PC-3 (cell line): ENCODE measurements around the gene IFNW1. TPM values are rescaled to one million over a fixed set of nuclear protein-coding genes. Genes with fewer than 3 reads are reported as not detected.

Experiments
- ATAC-seq: fragments of 200-7000 bp; cut with Tn5 transposase; 2 replicates; pipeline ENCODE4 v1.9.1; 2020; ENCODE audit warnings: mild to moderate bottlenecking, moderate library complexity
- BruUV-seq: library from RNA; stranded (reverse); fragments of 400-500 nt; replicated peaks from 2 replicates; lab custom pipeline; 2021; lab: Mats Ljungman, UMichigan
- CTCF ChIA-PET: fragments of 300-600 bp; sonication (Branson Sonifier 250); formaldehyde crosslinking; loops from one replicate; lab custom pipeline; 2022; ENCODE audit warnings: antibody characterized with exemption; lab: Charles Lee
- POLR2A ChIA-PET: fragments of 300-600 bp; sonication (Branson Sonifier 250); formaldehyde crosslinking; loops from one replicate; lab custom pipeline; 2022; ENCODE audit warnings: antibody characterized with exemption; ENCODE audit not compliant: unreplicated experiment; lab: Charles Lee
- DNase-seq: peaks from one replicate; pipeline ENCODE4 v3.0.0-alpha.2; 2015
- H2AFZ ChIP-seq: fragments of 300-600 bp; sonication (generic); 2 replicates; pipeline ENCODE4 v1.6.0; 2016; ENCODE audit warnings: antibody characterized with exemption, low read length
- H3F3A ChIP-seq: fragments of 300-600 bp; sonication (generic); one replicate; pipeline ENCODE4 v1.6.0; 2017; ENCODE audit warnings: antibody characterized with exemption, low read length, control low read depth, mild to moderate bottlenecking; ENCODE audit not compliant: unreplicated experiment
- H3K27ac ChIP-seq: fragments of 300-600 bp; sonication (generic); 2 replicates; pipeline ENCODE4 v1.5.1; 2016; ENCODE audit warnings: mild to moderate bottlenecking, low read length
- H3K27me3 ChIP-seq: fragments of 300-600 bp; sonication (generic); 2 replicates; pipeline ENCODE4 v1.6.1; 2016; ENCODE audit warnings: low read length, mixed read lengths
- H3K36me3 ChIP-seq: fragments of 300-600 bp; sonication (generic); 2 replicates; pipeline ENCODE4 v1.6.1; 2016; ENCODE audit warnings: low read depth, mixed run types, low read length, mixed read lengths
- H3K4me1 ChIP-seq: fragments of 300-600 bp; sonication (generic); 2 replicates; pipeline ENCODE4 v1.5.1; 2016; ENCODE audit warnings: low read length; ENCODE audit not compliant: insufficient read depth
- H3K4me2 ChIP-seq: fragments of 300-600 bp; sonication (generic); 2 replicates; pipeline ENCODE4 v1.6.0; 2016; ENCODE audit warnings: low read length
- H3K4me3 ChIP-seq: fragments of 300-600 bp; sonication (generic); 2 replicates; pipeline ENCODE4 v1.5.1; 2016; ENCODE audit warnings: mild to moderate bottlenecking, low read length, mixed read lengths
- H3K79me2 ChIP-seq: fragments of 300-600 bp; sonication (generic); 2 replicates; pipeline ENCODE4 v1.6.1; 2017; ENCODE audit warnings: low read length, mixed read lengths
- H3K9ac ChIP-seq: fragments of 300-600 bp; sonication (generic); 2 replicates; pipeline ENCODE4 v1.6.0; 2016; ENCODE audit warnings: mild to moderate bottlenecking, low read length
- H3K9me2 ChIP-seq: fragments of 300-600 bp; sonication (generic); replicated peaks from 2 replicates; pipeline ENCODE4 v1.6.1; 2016; ENCODE audit warnings: mixed run types, low read length, mixed read lengths
- H3K9me3 ChIP-seq: fragments of 300-600 bp; sonication (generic); 2 replicates; pipeline ENCODE4 v1.6.1; 2016; ENCODE audit warnings: low read length, mixed read lengths
- H4K20me1 ChIP-seq: fragments of 300-600 bp; sonication (generic); 2 replicates; pipeline ENCODE4 v1.6.1; 2016; ENCODE audit warnings: low read length, mixed read lengths
- CTCF ChIP-seq: fragments of 300-600 bp; sonication (generic); conservative IDR thresholded peaks from 2 replicates; pipeline ENCODE4 v1.5.1; 2017; ENCODE audit warnings: antibody characterized with exemption, low read depth, mild to moderate bottlenecking, low read length
- EZH2 ChIP-seq: fragments of 300-600 bp; sonication (generic); IDR thresholded peaks from one replicate; pipeline ENCODE4 v1.6.1; 2017; ENCODE audit warnings: antibody characterized with exemption, mild to moderate bottlenecking, low read length; ENCODE audit not compliant: unreplicated experiment
- EZH2phosphoT487 ChIP-seq: fragments of 300-600 bp; sonication (generic); IDR thresholded peaks from 2 replicates; pipeline ENCODE4 v1.6.1; 2018; ENCODE audit warnings: mild to moderate bottlenecking, antibody characterized with exemption, low read length, borderline replicate concordance
- intact Hi-C: fragments of 100-400 bp; cut with micrococcal nuclease; formaldehyde crosslinking; loops from 2 replicates; pipeline ENCODE4 v1.9.0; 2023
- total RNA-seq: library from RNA; depleted of rRNA; stranded (reverse); fragments of >200 nt; gene quantifications from 2 replicates; pipeline ENCODE4 v1.2.3, GENCODE V29; 2014

IFNW1 gene
- total RNA-seq, 1 experiment from 2014 or later: not detected

- no peak for DNase-seq
- H3K36me3 ChIP-seq: no peaks in the 10 kb centered on the region
- H3K79me2 ChIP-seq: no peaks in the 10 kb centered on the region
- TF ChIP-seq EZH2: no peak
- no peak for TF ChIP-seq CTCF
- TF ChIP-seq EZH2phosphoT487: no peak
- H4K20me1 ChIP-seq: no peaks in the 10 kb centered on the region
- H3K4me2 ChIP-seq: no peak overlapping the region
- ChIA-PET POLR2A (no interaction called here), CTCF (no interaction called here)
- intact Hi-C loops: no loop called here
- no peaks in the 10 kb centered on the region for H3F3A ChIP-seq
- no peaks in the 10 kb centered on the region for H3K9me3 ChIP-seq
- no peak for ATAC-seq
- peaks cover 4% of the 10 kb centered on the region; the same call in 1 of the 2 replicates for H3K27me3 ChIP-seq
- no peaks in the 10 kb centered on the region for H3K4me1 ChIP-seq
- H3K9me2 ChIP-seq: no peaks in the 10 kb centered on the region
- H3K4me3 ChIP-seq: no peak overlapping the region
- H2AFZ ChIP-seq: no peak overlapping the region
- BruUV-seq: no TSS peak
- H3K9ac ChIP-seq: no peak overlapping the region
- H3K27ac ChIP-seq: no peak overlapping the region
These were observed 23.9 kb upstream of the IFNW1 start for GRCh38 chr9:21165516-21165915.

DNA sequence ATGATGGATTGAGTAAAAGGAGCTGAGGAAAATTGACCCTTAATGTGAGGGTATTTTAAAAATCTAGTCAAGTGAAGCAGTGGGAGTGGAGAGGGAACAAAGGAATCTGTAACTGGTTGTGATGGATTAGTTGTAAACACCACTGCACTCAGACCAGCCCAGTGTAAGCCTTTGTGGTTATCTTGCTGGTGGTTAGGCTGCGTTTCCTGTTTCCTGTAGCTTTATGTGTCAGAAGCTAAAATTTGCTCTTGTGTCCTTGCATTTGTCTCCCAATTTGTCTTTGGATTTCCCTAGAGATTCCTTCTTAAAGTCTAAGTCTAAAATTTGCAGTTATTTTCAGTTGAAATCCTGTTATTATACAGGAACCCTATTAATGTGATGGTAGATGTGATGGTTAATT, 18.5 kb upstream of the IFNW1 start:
- no peaks in the 10 kb centered on the region for H3K4me1 ChIP-seq
- H3K27ac ChIP-seq: no peak overlapping the region
- POLR2A ChIA-PET: interaction anchor here (0.6 kb wide), 1 partner anchor 111 kb away, joined by 3 read pairs; no protein-coding TSS in a partner anchor
- H3K36me3 ChIP-seq: no peaks in the 10 kb centered on the region
- TF ChIP-seq EZH2phosphoT487 (no peak), CTCF (no peak), EZH2 (no peak)
- H3K9me3 ChIP-seq: no peaks in the 10 kb centered on the region
- no peaks in the 10 kb centered on the region for H4K20me1 ChIP-seq
- no peaks in the 10 kb centered on the region for H3K9me2 ChIP-seq
- CTCF ChIA-PET: no interaction called here
- intact Hi-C loops: no loop called here
- ATAC-seq (no peak), DNase-seq (no peak)
- H3K9ac ChIP-seq: no peak overlapping the region
- no peak overlapping the region for H3K4me2 ChIP-seq
- no peaks in the 10 kb centered on the region for H3K27me3 ChIP-seq
- no TSS peak for BruUV-seq
- no peak overlapping the region for H2AFZ ChIP-seq
- no peak overlapping the region for H3K4me3 ChIP-seq
- no peaks in the 10 kb centered on the region for H3K79me2 ChIP-seq
- H3F3A ChIP-seq: no peaks in the 10 kb centered on the region

GRCh38 chr9:21155501-21155900, 13.9 kb upstream of the IFNW1 start:
- intact Hi-C loops: no loop called here
- no TSS peak for BruUV-seq
- ATAC-seq: no peak
- H4K20me1 ChIP-seq: no peaks in the 10 kb centered on the region
- no peak overlapping the region for H3K27ac ChIP-seq
- H2AFZ ChIP-seq: no peak overlapping the region
- H3K9me2 ChIP-seq: no peaks in the 10 kb centered on the region
- ChIA-PET POLR2A (no interaction called here), CTCF (no interaction called here)
- no peaks in the 10 kb centered on the region for H3K79me2 ChIP-seq
- H3K4me3 ChIP-seq: no peak overlapping the region
- no peaks in the 10 kb centered on the region for H3K4me1 ChIP-seq
- no peaks in the 10 kb centered on the region; the same call in 1 of the 2 replicates for H3K27me3 ChIP-seq
- H3F3A ChIP-seq: no peaks in the 10 kb centered on the region
- no peak overlapping the region for H3K4me2 ChIP-seq
- H3K9ac ChIP-seq: no peak overlapping the region
- H3K9me3 ChIP-seq: no peaks in the 10 kb centered on the region
- no peak for DNase-seq
- no peaks in the 10 kb centered on the region for H3K36me3 ChIP-seq
- TF ChIP-seq EZH2 (no peak), EZH2phosphoT487 (no peak), CTCF (no peak)
